ENCODE results near the gene STAT2.

GRCh38 chr12:56334490-56334793, 25.5 kb downstream of the STAT2 start:
- TF ChIP-seq CTCF (IDR thresholded peaks at IDR 0.05) (no peak), EP300 (IDR thresholded peaks at IDR 0.05) (no peak), POLR2AphosphoS5 (IDR thresholded peaks at IDR 0.05) (no peak)
